ENCODE results near the gene DNMBP.
A peak's percentile ranks its signal among the peaks of the same experiment; 100 is the strongest.

- TF ChIP-seq REST (IDR thresholded peaks at IDR 0.05; ENCODE audit: low read depth) (no peak), TAF1 (IDR thresholded peaks at IDR 0.05; ENCODE audit: low read depth) (no peak), MAX (IDR thresholded peaks at IDR 0.05) (peak; percentile 38; the same call in 1 of the 2 replicates), TCF12 (IDR thresholded peaks at IDR 0.05; ENCODE audit: low read depth) (no peak), YY1 (IDR thresholded peaks at IDR 0.05; ENCODE audit: low read depth) (no peak), TEAD4 (IDR thresholded peaks at IDR 0.05) (peak; percentile 57), USF1 (IDR thresholded peaks at IDR 0.05) (no peak), CEBPB (IDR thresholded peaks at IDR 0.05) (no peak), NFIC (IDR thresholded peaks at IDR 0.05) (no peak), RAD21 (IDR thresholded peaks at IDR 0.05; ENCODE audit: low read depth) (no peak), EP300 (IDR thresholded peaks at IDR 0.05; ENCODE audit: borderline replicate concordance) (no peak), ZBTB7A (IDR thresholded peaks at IDR 0.05; ENCODE audit: low read depth) (no peak)
These were observed 67.6 kb downstream of the DNMBP start for GRCh38 chr10:99941942-99942820.

All from Ishikawa (cell line).